B cell (primary cell): ENCODE results near the gene LURAP1L. TPM values are rescaled to one million over a fixed set of nuclear protein-coding genes. Genes with fewer than 3 reads are reported as not detected.

Source experiments
- ATAC-seq: fragments of 200-7000 bp; cut with Tn5 transposase; one replicate; pipeline ENCODE4 v1.10.0; 2021; ENCODE audit warnings: low read depth, mild to moderate bottlenecking, moderate number of reproducible peaks, moderate library complexity
- CTCF ChIA-PET: fragments of 350-600 bp; sonication (Branson Sonifier 250); formaldehyde crosslinking; loops from one replicate; lab custom pipeline; 2021; ENCODE audit warnings: antibody characterized with exemption, inconsistent platforms; lab: Charles Lee
- POLR2A ChIA-PET: fragments of 350-600 bp; sonication (Branson Sonifier 250); formaldehyde crosslinking; loops from one replicate; lab custom pipeline; 2021; ENCODE audit warnings: antibody characterized with exemption; lab: Charles Lee
- DNase-seq: peaks from one replicate; pipeline ENCODE4 v3.0.0; 2013
- H2AFZ ChIP-seq: 2 replicates; pipeline ENCODE4 v1.6.1; 2012; ENCODE audit warnings: mild to moderate bottlenecking, low read depth, low read length; ENCODE audit not compliant: insufficient read depth, poor library complexity, severe bottlenecking
- H3K27ac ChIP-seq, 2 donors: 1 replicate in 1 of 2; 2 replicates in 1 of 2; pipeline ENCODE4 v1.5.1; 2012 to 2013; ENCODE audit warnings: low read length in 2 of 2, mild to moderate bottlenecking in 2 of 2, moderate library complexity in 1 of 2
- H3K27me3 ChIP-seq, 4 experiments: fragments of 200-600 bp in 1 of 4; sonication (generic) in 1 of 4; replicated peaks in 1 of 4; 1 replicate in 2 of 4; 2 replicates in 2 of 4; pipeline versions ENCODE4 v1.6.1 to v1.7.0; 2013 to 2016; ENCODE audit warnings: low read length in 3 of 4, mild to moderate bottlenecking in 2 of 4, mixed read lengths in 1 of 4, moderate library complexity in 1 of 4; ENCODE audit not compliant: insufficient read depth in 4 of 4, control insufficient read depth in 3 of 4; ENCODE audit errors: control extremely low read depth in 1 of 4
- H3K36me3 ChIP-seq, 2 experiments: replicated peaks in 1 of 2; 1 replicate in 1 of 2; 2 replicates in 1 of 2; pipeline versions ENCODE4 v1.6.1 to v1.7.1; 2013; ENCODE audit warnings: low read length in 1 of 2; ENCODE audit not compliant: insufficient read depth in 2 of 2, control insufficient read depth in 1 of 2; ENCODE audit errors: control extremely low read depth in 1 of 2, extremely low read depth in 1 of 2
- H3K4me1 ChIP-seq, 2 donors: fragments of 200-600 bp in 1 of 2; sonication (generic) in 1 of 2; 1 replicate in 1 of 2; 2 replicates in 1 of 2; pipeline versions ENCODE4 v1.5.1 to v1.6.1; 2013 to 2017; ENCODE audit warnings: low read length in 2 of 2; ENCODE audit not compliant: control insufficient read depth in 2 of 2, insufficient read depth in 2 of 2
- H3K4me2 ChIP-seq: replicated peaks from 2 replicates; pipeline ENCODE3; 2012; ENCODE audit warnings: mild to moderate bottlenecking, low read depth, low read length; ENCODE audit not compliant: poor library complexity, severe bottlenecking
- H3K4me3 ChIP-seq, 5 experiments: fragments of 200-600 bp in 1 of 5; sonication (generic) in 1 of 5; 1 replicate in 3 of 5; 2 replicates in 2 of 5; pipeline versions ENCODE4 v1.5.1 to v1.7.0; 2011 to 2016; ENCODE audit warnings: low read length in 4 of 5, mild to moderate bottlenecking in 4 of 5, low read depth in 2 of 5, control low read depth in 1 of 5, moderate library complexity in 1 of 5; ENCODE audit not compliant: insufficient read depth in 1 of 5; ENCODE audit errors: control extremely low read depth in 1 of 5, extremely low read depth in 1 of 5
- H3K79me2 ChIP-seq: fragments of 200-600 bp; sonication (generic); one replicate; pipeline ENCODE4 v1.6.0; 2016; ENCODE audit warnings: low read length; ENCODE audit not compliant: control insufficient read depth, insufficient read depth
- H3K9ac ChIP-seq: fragments of 200-600 bp; sonication (generic); 2 replicates; pipeline ENCODE4 v1.6.1; 2017; ENCODE audit warnings: mild to moderate bottlenecking, low read length, moderate library complexity
- H3K9me3 ChIP-seq, 3 donors: one replicate each; pipeline versions ENCODE4 v1.6.1 to v1.7.1; 2013; ENCODE audit warnings: low read length in 2 of 3; ENCODE audit not compliant: control insufficient read depth in 2 of 3, insufficient read depth in 1 of 3; ENCODE audit errors: control extremely low read depth in 1 of 3
- H4K20me1 ChIP-seq: 2 replicates; pipeline ENCODE4 v1.6.0; 2012; ENCODE audit warnings: mild to moderate bottlenecking, low read length; ENCODE audit not compliant: insufficient read depth, control insufficient read depth, poor library complexity, severe bottlenecking
- H3K27ac Mint-ChIP-seq: one replicate; pipeline ENCODE4 v1.8.0; 2021; ENCODE audit warnings: mixed read lengths
- H3K27me3 Mint-ChIP-seq: one replicate; pipeline ENCODE4 v1.8.0; 2021; ENCODE audit warnings: mixed read lengths
- H3K4me1 Mint-ChIP-seq: one replicate; pipeline ENCODE4 v1.8.0; 2021; ENCODE audit warnings: mixed read lengths
- H3K4me3 Mint-ChIP-seq: one replicate; pipeline ENCODE4 v1.8.0; 2021; ENCODE audit warnings: mixed read lengths
- H3K9me3 Mint-ChIP-seq: one replicate; pipeline ENCODE4 v1.8.0; 2022; ENCODE audit warnings: mixed read lengths; ENCODE audit not compliant: insufficient read depth
- EZH2 ChIP-seq: IDR thresholded peaks from 2 replicates; pipeline ENCODE4 v1.6.1; 2012; ENCODE audit warnings: borderline replicate concordance, low read depth, mild to moderate bottlenecking, moderate library complexity, low read length; ENCODE audit not compliant: insufficient read depth, poor library complexity, severe bottlenecking
- WGBS: methylation state at CpG from one replicate; pipeline ENCODE4 v1.1.5; 2013; ENCODE audit warnings: missing lambda C conversion rate; ENCODE audit not compliant: insufficient coverage; 5-methylcytosine and 5-hydroxymethylcytosine counted together
- intact Hi-C: fragments of 100-400 bp; cut with micrococcal nuclease; formaldehyde crosslinking; loops from one replicate; pipeline ENCODE4 v1.10.0; 2022
- polyA plus RNA-seq: library from polyadenylated mRNA; depleted of rRNA; stranded (reverse); fragments of >200 nt; gene quantifications from 2 replicates; pipeline ENCODE4 v1.2.3, GENCODE V29; 2012
- total RNA-seq, 2 donors: library from RNA; stranded (reverse); fragments of 120-200 nt in 1 of 2; gene quantifications; 1 replicate in 1 of 2; 2 replicates in 1 of 2; pipeline versions ENCODE4 v1.2.3 to v1.2.4, GENCODE V29; 2013 to 2022
- TF ChIP-seq, protein P1 (sequence below): fragments of 200-600 bp; IDR thresholded peaks from one replicate; pipeline ENCODE4 v1.8.0; 2022; ENCODE audit warnings: antibody characterized with exemption, mild to moderate bottlenecking

LURAP1L gene
- total and polyA plus RNA-seq, 2 donors (not counting 1 experiment from before 2014, with no cell fraction given), result not detected

DNA sequence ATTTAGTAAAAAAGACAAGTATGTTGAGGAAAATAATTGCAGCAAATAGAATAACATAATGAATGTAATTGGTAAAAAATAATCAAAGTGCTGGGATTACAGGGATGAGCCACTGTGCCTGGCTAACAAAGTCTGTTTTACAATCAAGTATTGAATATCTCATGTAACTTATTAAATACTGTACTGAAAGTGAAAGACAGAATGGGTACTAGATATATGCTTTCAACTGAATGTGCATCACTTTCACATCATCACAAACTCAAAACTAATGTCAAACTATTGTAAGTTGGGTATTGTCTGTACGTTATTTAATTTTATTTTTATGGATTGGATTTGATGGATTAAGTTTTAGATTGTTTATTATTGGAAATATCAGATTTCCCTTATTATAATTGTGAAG, 58.9 kb downstream of the LURAP1L start:
- POLR2A ChIA-PET, result no interaction called here
- Histone ChIP-seq H4K20me1 (no peaks in the 10 kb centered on the region), H3K27me3 (no peaks in the 10 kb centered on the region), H3K4me1 (no peaks in the 10 kb centered on the region), H3K9me3 (no peaks in the 10 kb centered on the region), H3K4me3 (no peak overlapping the region), H3K4me2 (no peak overlapping the region), H2AFZ (no peak overlapping the region), H3K9ac (no peak overlapping the region), H3K79me2 (no peaks in the 10 kb centered on the region), H3K36me3 (no peaks in the 10 kb centered on the region), H3K27ac (no peak overlapping the region)
- intact Hi-C loops, result no loop called here
- no peak overlapping the region for H3K4me3 Mint-ChIP-seq
- DNase-seq (no peak), ATAC-seq (no peak)
- H3K9me3 Mint-ChIP-seq, result peaks cover 16% of the 10 kb centered on the region
- H3K27me3 Mint-ChIP-seq, result no peaks in the 10 kb centered on the region
- no peak overlapping the region for H3K27ac Mint-ChIP-seq
- no peaks in the 10 kb centered on the region for H3K4me1 Mint-ChIP-seq
- no peak for TF ChIP-seq EZH2
- TF ChIP-seq, protein P1, sequence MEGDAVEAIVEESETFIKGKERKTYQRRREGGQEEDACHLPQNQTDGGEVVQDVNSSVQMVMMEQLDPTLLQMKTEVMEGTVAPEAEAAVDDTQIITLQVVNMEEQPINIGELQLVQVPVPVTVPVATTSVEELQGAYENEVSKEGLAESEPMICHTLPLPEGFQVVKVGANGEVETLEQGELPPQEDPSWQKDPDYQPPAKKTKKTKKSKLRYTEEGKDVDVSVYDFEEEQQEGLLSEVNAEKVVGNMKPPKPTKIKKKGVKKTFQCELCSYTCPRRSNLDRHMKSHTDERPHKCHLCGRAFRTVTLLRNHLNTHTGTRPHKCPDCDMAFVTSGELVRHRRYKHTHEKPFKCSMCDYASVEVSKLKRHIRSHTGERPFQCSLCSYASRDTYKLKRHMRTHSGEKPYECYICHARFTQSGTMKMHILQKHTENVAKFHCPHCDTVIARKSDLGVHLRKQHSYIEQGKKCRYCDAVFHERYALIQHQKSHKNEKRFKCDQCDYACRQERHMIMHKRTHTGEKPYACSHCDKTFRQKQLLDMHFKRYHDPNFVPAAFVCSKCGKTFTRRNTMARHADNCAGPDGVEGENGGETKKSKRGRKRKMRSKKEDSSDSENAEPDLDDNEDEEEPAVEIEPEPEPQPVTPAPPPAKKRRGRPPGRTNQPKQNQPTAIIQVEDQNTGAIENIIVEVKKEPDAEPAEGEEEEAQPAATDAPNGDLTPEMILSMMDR, result no peak
- WGBS, result no CpG with 5 or more reads among the region's 1 CpG
- CTCF ChIA-PET, result no interaction called here

DNA sequence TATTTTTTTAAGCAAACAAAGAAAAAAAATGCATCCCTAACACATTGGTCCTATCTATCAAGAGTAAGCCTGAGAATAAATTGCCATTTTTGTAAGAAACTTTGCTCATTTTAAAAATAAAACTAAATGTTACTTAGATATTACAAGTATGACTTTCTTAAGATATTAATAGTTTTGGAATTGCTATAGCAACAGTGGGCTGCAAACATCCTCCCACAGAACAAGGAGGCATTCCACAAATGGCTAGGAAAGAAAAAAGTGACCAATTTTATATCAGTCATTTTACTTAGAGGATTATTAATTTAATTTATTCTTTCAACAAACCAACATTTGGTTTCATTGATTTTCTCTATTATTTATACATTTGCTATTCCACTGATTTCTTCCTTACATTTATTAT, 63.7 kb downstream of the LURAP1L start:
- Histone ChIP-seq H2AFZ (no peak overlapping the region), H3K9ac (no peak overlapping the region), H3K79me2 (no peaks in the 10 kb centered on the region), H4K20me1 (no peaks in the 10 kb centered on the region), H3K4me3 (no peak overlapping the region), H3K9me3 (no peaks in the 10 kb centered on the region), H3K27me3 (no peaks in the 10 kb centered on the region), H3K36me3 (no peaks in the 10 kb centered on the region), H3K4me1 (no peaks in the 10 kb centered on the region), H3K4me2 (no peak overlapping the region), H3K27ac (no peak overlapping the region)
- H3K4me1 Mint-ChIP-seq, result no peaks in the 10 kb centered on the region
- no peak for ATAC-seq
- H3K4me3 Mint-ChIP-seq, result no peak overlapping the region
- CTCF ChIA-PET, result no interaction called here
- no peak for TF ChIP-seq EZH2
- no peak for DNase-seq
- POLR2A ChIA-PET, result no interaction called here
- peaks cover 12% of the 10 kb centered on the region for H3K9me3 Mint-ChIP-seq
- H3K27ac Mint-ChIP-seq, result no peak overlapping the region
- H3K27me3 Mint-ChIP-seq, result no peaks in the 10 kb centered on the region
- intact Hi-C loops, result no loop called here
